Muscle layer of duodenum (tissue), 2 donors: ENCODE measurements around the gene VEGFB.
A peak's percentile ranks its signal among the peaks of the same experiment; 100 is the strongest.

ENCODE experiments used
- H3K27ac ChIP-seq: one replicate; pipeline ENCODE4 v1.7.0; 2013; ENCODE audit warnings: mild to moderate bottlenecking, low read length
- H3K27me3 ChIP-seq: one replicate; pipeline ENCODE4 v1.7.0; 2013; ENCODE audit warnings: low read depth, mild to moderate bottlenecking, control low read depth, low read length
- H3K36me3 ChIP-seq, 2 donors: one replicate each; pipeline ENCODE4 v1.7.0; 2013; ENCODE audit warnings: low read length in 2 of 2, control low read depth in 1 of 2, mild to moderate bottlenecking in 1 of 2; ENCODE audit not compliant: insufficient read depth in 2 of 2, control insufficient read depth in 1 of 2
- H3K4me1 ChIP-seq, 2 donors: one replicate each; pipeline ENCODE4 v1.7.0; 2013; ENCODE audit warnings: low read length in 2 of 2, mild to moderate bottlenecking in 2 of 2, control low read depth in 1 of 2, moderate library complexity in 1 of 2; ENCODE audit not compliant: insufficient read depth in 2 of 2, control insufficient read depth in 1 of 2
- H3K4me3 ChIP-seq, 2 donors: one replicate each; pipeline ENCODE4 v1.7.0; 2013; ENCODE audit warnings: low read length in 2 of 2, low read depth in 1 of 2, mild to moderate bottlenecking in 1 of 2
- H3K9me3 ChIP-seq, 2 donors: one replicate each; pipeline ENCODE4 v1.7.0; 2013; ENCODE audit warnings: low read length in 2 of 2, control low read depth in 1 of 2, mild to moderate bottlenecking in 1 of 2; ENCODE audit not compliant: control insufficient read depth in 1 of 2
- donor health status: healthy.

VEGFB gene

DNA sequence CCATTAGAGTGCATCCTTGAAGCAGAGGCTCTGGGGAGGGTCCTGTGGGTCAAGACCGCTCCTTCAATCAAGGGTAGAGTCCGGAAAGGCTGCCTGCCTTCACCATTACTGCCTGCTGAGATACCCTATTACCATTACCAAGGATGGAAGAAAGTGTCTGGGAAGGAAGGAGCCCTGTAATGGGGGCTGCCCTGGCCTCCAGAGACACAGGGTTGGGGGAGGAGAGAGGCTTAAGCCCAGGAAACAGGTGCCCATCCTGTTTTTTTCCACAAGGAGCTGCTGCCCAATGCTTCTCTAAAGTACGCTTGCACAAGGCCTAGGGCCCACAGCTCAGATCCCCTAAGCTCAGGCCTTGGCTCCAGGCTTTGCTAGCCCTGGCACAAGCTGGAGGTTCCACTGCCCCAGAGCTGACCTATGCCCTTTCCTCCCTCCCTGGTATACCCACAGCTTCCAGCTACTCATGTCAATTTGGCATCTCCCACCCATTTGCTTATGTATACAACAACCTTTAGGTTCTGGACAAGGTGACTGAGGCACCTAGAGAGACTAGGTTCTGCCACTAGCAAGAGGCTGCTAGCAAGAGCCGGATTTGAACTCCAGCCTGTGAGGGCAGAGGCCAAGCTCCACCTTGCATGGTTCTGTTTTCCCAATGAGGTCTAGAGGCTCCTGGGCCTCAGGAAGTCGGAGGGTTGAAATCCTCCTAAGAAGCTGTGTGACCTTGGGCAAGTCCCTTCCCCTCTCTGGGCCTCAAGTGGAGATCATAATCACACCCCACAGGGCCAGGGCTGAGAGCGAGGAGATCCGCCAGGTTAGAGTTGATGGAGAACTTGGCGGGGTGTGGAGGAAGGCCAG, 15.4 kb downstream of the VEGFB start:
- H3K4me1 ChIP-seq = peaks cover 3 to 53% of the 10 kb centered on the region in 2 donors
- no peak overlapping the region for H3K4me3 ChIP-seq
- peaks cover 4 to 5% of the 10 kb centered on the region in 2 donors for H3K36me3 ChIP-seq
- H3K9me3 ChIP-seq = no peaks in the 10 kb centered on the region
- H3K27me3 ChIP-seq = no peaks in the 10 kb centered on the region
- no peak overlapping the region for H3K27ac ChIP-seq

DNA sequence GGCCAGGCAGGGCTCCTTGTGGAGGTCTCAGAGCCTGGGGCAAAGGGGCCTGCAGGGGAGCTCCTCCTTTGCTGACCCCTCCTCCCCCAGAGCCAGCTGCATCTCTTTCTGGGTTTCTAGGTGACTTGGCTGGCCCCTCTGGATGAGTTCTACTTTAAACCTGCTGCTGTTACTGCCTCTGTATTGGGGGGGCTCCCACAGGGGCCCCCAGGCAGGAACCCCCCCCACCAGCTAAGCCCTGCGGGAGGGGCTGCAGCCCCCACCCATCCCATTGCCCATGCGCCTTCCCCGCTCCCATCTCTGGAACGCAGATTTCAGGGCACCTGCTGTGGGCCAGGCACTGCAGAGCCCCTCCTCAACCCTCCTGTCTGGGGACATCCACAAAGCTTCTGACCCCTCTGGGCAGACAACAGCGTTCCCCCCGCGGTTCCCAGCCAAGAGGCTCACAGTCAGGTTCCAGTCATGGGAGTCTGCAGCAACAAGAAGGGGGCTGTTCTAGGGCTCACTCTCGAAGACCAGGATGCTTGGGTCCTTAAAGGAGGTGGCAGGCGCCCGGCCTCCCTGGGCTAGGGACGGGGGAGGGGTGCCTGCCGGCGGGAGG, 16.1 kb downstream of the VEGFB start:
- H3K36me3 ChIP-seq = peaks cover 7 to 10% of the 10 kb centered on the region in 2 donors
- peak overlapping the region; percentile 53 to 65 for H3K4me3 ChIP-seq
- H3K27ac ChIP-seq = no peak overlapping the region
- H3K9me3 ChIP-seq = no peaks in the 10 kb centered on the region
- H3K27me3 ChIP-seq = no peaks in the 10 kb centered on the region
- peaks cover 3 to 45% of the 10 kb centered on the region in 2 donors for H3K4me1 ChIP-seq

DNA sequence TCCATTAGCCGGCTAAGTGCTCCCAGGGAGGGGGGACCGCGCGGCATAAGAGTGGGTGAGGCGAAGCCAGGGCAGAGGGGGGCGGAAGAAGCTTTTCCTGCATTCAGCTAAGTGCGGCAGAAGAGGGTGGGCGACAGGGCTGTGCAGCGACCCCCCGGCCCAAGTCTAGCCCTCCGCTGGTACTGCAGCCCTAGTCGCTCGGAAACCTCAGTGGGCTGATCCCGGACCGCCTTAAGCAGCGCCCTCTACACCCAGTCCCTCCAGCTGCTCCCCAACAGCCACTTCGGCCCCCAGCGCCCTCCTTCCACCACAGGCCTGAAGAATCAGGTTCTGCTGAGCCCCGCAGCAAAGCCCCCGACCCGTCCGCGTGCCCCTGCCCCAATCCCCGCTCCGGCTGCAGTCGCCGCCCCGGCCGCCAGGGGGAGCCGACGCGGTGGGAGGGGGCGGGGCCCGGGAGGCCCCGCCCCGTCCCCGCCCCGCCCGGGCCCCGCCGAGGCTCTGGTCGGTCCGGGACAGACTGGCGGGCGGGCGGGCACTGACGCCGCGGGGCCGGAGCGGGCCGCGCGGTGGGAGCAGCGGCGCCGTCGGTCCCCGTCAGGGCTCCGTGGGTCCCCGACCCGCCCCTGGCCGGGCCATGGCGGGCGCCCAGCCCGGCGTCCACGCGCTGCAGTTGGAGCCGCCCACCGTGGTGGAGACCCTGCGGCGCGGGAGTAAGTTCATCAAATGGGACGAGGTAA, 16.8 kb downstream of the VEGFB start, which contains the start of gene PLCB3:
PLCB3 (plus strand) TSS at position 515 of the 737 bp plus-strand sequence; CDS start at position 635, 120 bp downstream.
- peak within 1 kb of the TSS; percentile 67 to 79 for H3K4me3 ChIP-seq
- H3K36me3 ChIP-seq = peaks cover 7 to 14% of the 10 kb centered on the region in 2 donors
- peak within 1 kb of the TSS; percentile 63 for H3K27ac ChIP-seq
- peaks cover 3 to 39% of the 10 kb centered on the region in 2 donors for H3K4me1 ChIP-seq
- H3K27me3 ChIP-seq = no peaks in the 10 kb centered on the region
- H3K9me3 ChIP-seq = no peaks in the 10 kb centered on the region

DNA sequence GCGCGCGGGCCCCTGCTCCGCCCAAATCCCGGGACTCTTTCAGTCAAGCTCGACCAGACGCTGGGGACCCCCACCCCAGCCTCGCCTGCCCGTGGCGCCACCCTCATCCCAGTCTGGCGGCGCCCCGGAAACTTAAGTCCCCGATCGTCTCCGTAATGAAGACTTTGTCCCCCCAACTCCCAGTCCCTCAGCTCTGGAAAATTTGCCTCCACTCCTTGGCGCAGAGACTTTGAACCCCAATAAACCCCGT, 17.3 kb downstream of the VEGFB start:
- Histone ChIP-seq H3K9me3 (no peaks in the 10 kb centered on the region), H3K27me3 (no peaks in the 10 kb centered on the region), H3K27ac (peak overlapping the region; percentile 63), H3K4me3 (peak overlapping the region; percentile 67 to 79), H3K4me1 (peaks cover 3 to 38% of the 10 kb centered on the region in 2 donors), H3K36me3 (peaks cover 12 to 19% of the 10 kb centered on the region in 2 donors)

DNA sequence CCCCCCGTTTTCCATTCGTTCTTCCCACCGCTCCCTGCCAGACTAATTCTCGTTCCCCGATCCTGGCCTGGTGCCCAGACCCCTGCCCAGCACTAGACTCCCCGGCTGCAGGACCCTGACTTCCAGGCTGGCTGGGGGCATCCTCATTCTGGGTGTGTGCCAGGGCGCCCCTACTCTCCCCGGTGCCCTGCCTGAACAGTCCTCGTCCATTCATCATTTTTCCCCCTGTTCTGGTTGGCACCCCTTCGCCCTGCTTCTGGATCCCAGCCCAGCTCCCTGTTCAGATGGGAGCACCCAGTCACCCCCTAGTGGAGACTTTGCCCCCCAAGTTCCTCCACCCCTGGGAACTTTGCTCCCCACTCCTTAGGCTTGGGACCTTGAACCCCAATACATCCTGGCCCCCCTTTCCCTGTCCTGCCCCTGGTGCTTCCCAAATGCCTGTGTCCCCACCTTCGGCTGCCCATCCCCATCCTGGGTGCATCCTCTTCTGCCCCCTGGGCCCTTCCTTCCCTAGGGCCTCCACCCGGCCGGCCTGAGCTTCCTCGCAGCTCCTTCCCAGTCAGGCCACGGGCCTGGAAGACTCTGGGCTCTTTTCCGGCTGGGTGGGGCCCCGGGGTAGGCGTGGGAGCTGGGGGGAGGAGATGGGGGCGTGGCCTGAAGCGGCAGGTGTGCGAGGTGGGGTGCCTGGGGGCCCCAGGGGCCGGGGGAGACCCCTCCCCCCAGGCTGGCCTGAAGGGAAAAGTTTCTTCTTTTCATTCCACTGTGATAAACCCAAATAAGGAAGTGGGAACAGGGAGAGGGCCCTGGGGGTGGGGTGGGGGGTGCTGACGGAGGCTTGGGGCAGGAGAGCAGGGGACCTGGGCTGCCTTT, 17.9 kb downstream of the VEGFB start:
- no peaks in the 10 kb centered on the region for H3K9me3 ChIP-seq
- H3K4me1 ChIP-seq = peaks cover 3 to 34% of the 10 kb centered on the region in 2 donors
- peak overlapping the region; percentile 67 to 79 for H3K4me3 ChIP-seq
- H3K27ac ChIP-seq = peak overlapping the region; percentile 63
- H3K27me3 ChIP-seq = no peaks in the 10 kb centered on the region
- peaks cover 12 to 20% of the 10 kb centered on the region in 2 donors for H3K36me3 ChIP-seq

- Histone ChIP-seq H3K27ac (peak overlapping the region; percentile 51), H3K4me3 (peak overlapping the region; percentile 67 to 79), H3K36me3 (peaks cover 12 to 21% of the 10 kb centered on the region in 2 donors), H3K27me3 (no peaks in the 10 kb centered on the region), H3K9me3 (no peaks in the 10 kb centered on the region), H3K4me1 (peaks cover 3 to 28% of the 10 kb centered on the region in 2 donors)
These were observed 18.7 kb downstream of the VEGFB start for GRCh38 chr11:64253043-64253442.

DNA sequence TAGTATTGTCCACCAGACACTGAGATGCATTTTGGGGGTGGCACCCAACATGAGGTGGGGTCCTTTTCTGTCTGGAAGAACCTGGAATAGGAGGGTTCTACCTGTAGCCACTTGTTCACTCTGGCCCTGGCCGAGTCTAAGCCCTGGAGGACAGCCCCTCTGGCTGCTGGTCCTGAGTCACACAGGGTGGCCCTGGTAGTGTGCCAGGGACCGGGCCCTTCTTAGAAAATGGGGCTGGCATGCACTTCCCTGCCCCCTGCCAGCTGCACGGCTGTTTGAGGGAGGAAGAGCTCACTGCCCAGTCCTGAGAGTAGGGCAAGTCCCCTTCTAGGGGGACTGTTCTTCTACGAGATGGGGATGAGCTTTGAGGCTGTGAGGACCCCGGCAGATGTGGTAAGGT, 19.1 kb downstream of the VEGFB start:
- H3K4me3 ChIP-seq = peak overlapping the region in 1 of 2 donors; percentile 79

DNA sequence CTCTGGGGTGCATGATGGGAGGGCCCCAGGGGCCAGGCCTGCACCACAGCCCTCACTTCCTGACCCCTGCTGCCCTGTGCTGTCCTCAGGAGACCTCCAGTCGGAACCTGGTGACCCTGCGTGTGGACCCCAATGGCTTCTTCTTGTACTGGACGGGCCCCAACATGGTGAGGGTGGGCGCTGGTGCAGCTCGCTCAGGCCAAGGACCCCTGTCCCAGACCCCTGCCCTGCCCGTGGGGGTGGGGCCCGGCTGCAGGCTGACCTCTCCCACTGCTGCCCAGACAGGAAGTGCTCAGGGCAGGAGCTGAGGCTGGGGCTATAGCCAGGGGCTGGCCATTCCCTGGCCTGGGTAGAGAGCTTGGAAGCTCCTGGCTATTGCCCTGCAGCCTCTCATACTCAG, 19.9 kb downstream of the VEGFB start:
- H3K9me3 ChIP-seq = no peaks in the 10 kb centered on the region

More for the DNA sequence above, 19.1 kb downstream of the VEGFB start:
- Histone ChIP-seq H3K27ac (no peak overlapping the region), H3K4me1 (peaks cover 3 to 28% of the 10 kb centered on the region in 2 donors), H3K27me3 (no peaks in the 10 kb centered on the region), H3K36me3 (peaks cover 13 to 25% of the 10 kb centered on the region in 2 donors), H3K9me3 (no peaks in the 10 kb centered on the region)

GRCh38 chr11:64255135-64256128, 21.0 kb downstream of the VEGFB start:
- Histone ChIP-seq H3K4me1 (peaks cover 3 to 27% of the 10 kb centered on the region in 2 donors), H3K4me3 (no peak overlapping the region), H3K27ac (no peak overlapping the region), H3K9me3 (no peaks in the 10 kb centered on the region), H3K36me3 (peaks cover 24 to 43% of the 10 kb centered on the region in 2 donors), H3K27me3 (no peaks in the 10 kb centered on the region)

More for the DNA sequence above, 19.9 kb downstream of the VEGFB start:
- Histone ChIP-seq H3K4me3 (no peak overlapping the region), H3K4me1 (peaks cover 3 to 28% of the 10 kb centered on the region in 2 donors), H3K36me3 (peaks cover 19 to 34% of the 10 kb centered on the region in 2 donors), H3K27ac (no peak overlapping the region), H3K27me3 (no peaks in the 10 kb centered on the region)

DNA sequence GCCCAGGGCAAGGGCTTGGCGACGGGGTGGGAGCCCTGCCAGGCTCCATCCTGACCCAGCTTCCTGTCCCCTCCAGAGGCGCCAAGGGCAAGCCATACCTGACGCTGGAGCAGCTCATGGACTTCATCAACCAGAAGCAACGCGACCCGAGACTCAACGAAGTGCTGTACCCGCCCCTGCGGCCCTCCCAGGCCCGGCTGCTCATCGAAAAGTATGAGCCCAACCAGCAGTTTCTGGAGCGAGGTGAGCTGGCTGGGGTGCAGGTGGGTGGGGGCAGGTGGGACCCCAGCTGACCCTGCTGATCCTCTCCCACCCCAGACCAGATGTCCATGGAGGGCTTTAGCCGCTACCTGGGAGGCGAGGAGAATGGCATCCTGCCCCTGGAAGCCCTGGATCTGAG, 21.9 kb downstream of the VEGFB start:
- H3K27ac ChIP-seq = no peak overlapping the region
- H3K36me3 ChIP-seq = peaks cover 24 to 47% of the 10 kb centered on the region in 2 donors
- no peaks in the 10 kb centered on the region for H3K9me3 ChIP-seq
- H3K27me3 ChIP-seq = no peaks in the 10 kb centered on the region
- H3K4me1 ChIP-seq = peaks cover 0 to 22% of the 10 kb centered on the region in 2 donors
- H3K4me3 ChIP-seq = no peak overlapping the region
